ENCODE measurements around the gene EIF4E1B.
A peak's percentile ranks its signal among the peaks of the same experiment; 100 is the strongest.

Gene EIF4E1B

GRCh38 chr5:176619569-176620332 lies 10.7 kb upstream of the EIF4E1B start:
- Histone ChIP-seq H3K27ac (no peak overlapping the region), H3K4me3 (peak overlapping the region in 5 of 10 experiments; percentile 13 to 41 (median 28); a peak in 6 of 20 replicates), H3K4me2 (peak overlapping the region; percentile 71 to 90 (median 79)), H3K4me1 (peaks cover 37 to 61% (median 49%) of the 10 kb centered on the region in 10 experiments), H4K20me1 (peaks cover 0 to 19% (median 4%) of the 10 kb centered on the region in 11 experiments; a peak in 9 of 22 replicates), H3K36me3 (no peaks in the 10 kb centered on the region), H3K27me3 (peaks cover 25 to 48% (median 41%) of the 10 kb centered on the region in 11 experiments), H3K9me3 (replicated peaks in 1 of 11) (peaks cover 0 to 8% (median 0%) of the 10 kb centered on the region in 11 experiments; a peak in 2 of 22 replicates), H3K9ac (no peak overlapping the region; a peak in 1 of 22 replicates)
- no peak for TF ChIP-seq Cebpa-rat (IDR thresholded peaks at IDR 0.05)

GRCh38 chr5:176620333-176620981 lies 10.0 kb upstream of the EIF4E1B start:
- Histone ChIP-seq H3K27me3 (peaks cover 25 to 48% (median 41%) of the 10 kb centered on the region in 11 experiments), H3K27ac (0 out of 22 replicates have a peak overlapping the region, but pooled peaks of 2 of the 11 experiments have one; percentile 5 to 16), H3K9me3 (replicated peaks in 1 of 11) (peaks cover 0 to 8% (median 0%) of the 10 kb centered on the region in 11 experiments; a peak in 2 of 22 replicates), H3K4me2 (peak overlapping the region; percentile 71 to 90 (median 79)), H4K20me1 (peaks cover 0 to 25% (median 4%) of the 10 kb centered on the region in 11 experiments; a peak in 9 of 22 replicates), H3K36me3 (no peaks in the 10 kb centered on the region), H3K4me3 (peak overlapping the region in 5 of 10 experiments; percentile 17 to 29 (median 25); a peak in 10 of 20 replicates), H3K4me1 (peaks cover 33 to 62% (median 50%) of the 10 kb centered on the region in 10 experiments), H3K9ac (no peak overlapping the region; a peak in 2 of 22 replicates)
- TF ChIP-seq Cebpa-rat (IDR thresholded peaks at IDR 0.05) = no peak

- peaks cover 0 to 8% (median 0%) of the 10 kb centered on the region in 11 experiments; a peak in 2 of 22 replicates for H3K9me3 ChIP-seq (replicated peaks in 1 of 11)
- TF ChIP-seq Cebpa-rat (IDR thresholded peaks at IDR 0.05) = no peak
- H3K36me3 ChIP-seq = no peaks in the 10 kb centered on the region
- peak overlapping the region; percentile 71 to 90 (median 79) for H3K4me2 ChIP-seq
- 0 out of 22 replicates have a peak overlapping the region, but pooled peaks of 1 of the 11 experiments have one; percentile 6 for H3K27ac ChIP-seq
- peak overlapping the region in 2 of 11 experiments; percentile 28 to 37; a peak in 2 of 22 replicates for H3K9ac ChIP-seq
- H3K4me1 ChIP-seq = peaks cover 27 to 64% (median 54%) of the 10 kb centered on the region in 10 experiments
- H3K4me3 ChIP-seq = no peak overlapping the region
- peaks cover 0 to 30% (median 6%) of the 10 kb centered on the region in 11 experiments; a peak in 10 of 22 replicates for H4K20me1 ChIP-seq
- H3K27me3 ChIP-seq = peaks cover 25 to 48% (median 41%) of the 10 kb centered on the region in 11 experiments
These were observed 8.8 kb upstream of the EIF4E1B start for GRCh38 chr5:176621661-176622079.

- TF ChIP-seq Cebpa-rat (IDR thresholded peaks at IDR 0.05) = no peak
- H3K4me2 ChIP-seq = no peak overlapping the region
- no peak overlapping the region for H3K27ac ChIP-seq
- peaks cover 0 to 37% (median 6%) of the 10 kb centered on the region in 11 experiments; a peak in 10 of 22 replicates for H4K20me1 ChIP-seq
- peaks cover 32 to 52% (median 39%) of the 10 kb centered on the region in 11 experiments for H3K27me3 ChIP-seq
- peaks cover 0 to 8% (median 0%) of the 10 kb centered on the region in 11 experiments; a peak in 2 of 22 replicates for H3K9me3 ChIP-seq (replicated peaks in 1 of 11)
- H3K36me3 ChIP-seq = no peaks in the 10 kb centered on the region
- H3K4me3 ChIP-seq = no peak overlapping the region
- peaks cover 36 to 81% (median 74%) of the 10 kb centered on the region in 10 experiments for H3K4me1 ChIP-seq
- no peak overlapping the region for H3K9ac ChIP-seq
These were observed 6.3 kb upstream of the EIF4E1B start for GRCh38 chr5:176624142-176624541.

- H3K36me3 ChIP-seq = no peaks in the 10 kb centered on the region
- H3K27ac ChIP-seq = no peak overlapping the region
- H3K4me1 ChIP-seq = peaks cover 35 to 83% (median 74%) of the 10 kb centered on the region in 10 experiments
- no peak overlapping the region for H3K4me3 ChIP-seq
- peaks cover 32 to 52% (median 39%) of the 10 kb centered on the region in 11 experiments for H3K27me3 ChIP-seq
- H3K9me3 ChIP-seq (replicated peaks in 1 of 11) = 0 out of 22 replicates have a peak, but pooled peaks cover 0 to under 1% (median 0%) of the 10 kb centered on the region in 11 experiments
- no peak overlapping the region for H3K9ac ChIP-seq
- TF ChIP-seq Cebpa-rat (IDR thresholded peaks at IDR 0.05) = no peak
- peaks cover 0 to 39% (median 6%) of the 10 kb centered on the region in 11 experiments; a peak in 10 of 22 replicates for H4K20me1 ChIP-seq
- peak overlapping the region in 6 of 11 experiments; percentile 9 to 98 (median 20); a peak in 6 of 22 replicates for H3K4me2 ChIP-seq
These were observed 5.5 kb upstream of the EIF4E1B start for GRCh38 chr5:176624938-176625337.

GRCh38 chr5:176625512-176625911 lies 5.0 kb upstream of the EIF4E1B start:
- no peak for TF ChIP-seq Cebpa-rat (IDR thresholded peaks at IDR 0.05)

GRCh38 chr5:176625966-176626875 lies 4.3 kb upstream of the EIF4E1B start:
- Histone ChIP-seq H3K9ac (no peak overlapping the region), H3K27ac (no peak overlapping the region), H4K20me1 (peaks cover 0 to 40% (median 6%) of the 10 kb centered on the region in 11 experiments; a peak in 9 of 22 replicates), H3K4me1 (peaks cover 32 to 78% (median 72%) of the 10 kb centered on the region in 10 experiments), H3K27me3 (peaks cover 24 to 52% (median 38%) of the 10 kb centered on the region in 11 experiments), H3K4me3 (no peak overlapping the region), H3K4me2 (peak overlapping the region in 9 of 11 experiments; percentile 48 to 100 (median 98); a peak in 17 of 22 replicates), H3K9me3 (replicated peaks in 1 of 11) (no peaks in the 10 kb centered on the region), H3K36me3 (no peaks in the 10 kb centered on the region)
- TF ChIP-seq Cebpa-rat (IDR thresholded peaks at IDR 0.05) = no peak

More at GRCh38 chr5:176625512-176625911, 5.0 kb upstream of the EIF4E1B start:
- H3K4me3 ChIP-seq = no peak overlapping the region
- H3K4me1 ChIP-seq = peaks cover 33 to 79% (median 72%) of the 10 kb centered on the region in 10 experiments
- no peak overlapping the region for H3K9ac ChIP-seq
- H3K36me3 ChIP-seq = no peaks in the 10 kb centered on the region
- no peaks in the 10 kb centered on the region for H3K9me3 ChIP-seq (replicated peaks in 1 of 11)
- H4K20me1 ChIP-seq = peaks cover 0 to 39% (median 5%) of the 10 kb centered on the region in 11 experiments; a peak in 9 of 22 replicates
- peaks cover 31 to 52% (median 39%) of the 10 kb centered on the region in 11 experiments for H3K27me3 ChIP-seq
- no peak overlapping the region for H3K27ac ChIP-seq
- peak overlapping the region in 5 of 11 experiments; percentile 9 to 98 (median 20); a peak in 3 of 22 replicates for H3K4me2 ChIP-seq

All from BLaER1 treated with 17β-estradiol and CSF1 and Interleukin-3, amounts not matched to agents 10 nM and 100 nM (cell line).